ENCODE data around the gene ATG101.

DNA sequence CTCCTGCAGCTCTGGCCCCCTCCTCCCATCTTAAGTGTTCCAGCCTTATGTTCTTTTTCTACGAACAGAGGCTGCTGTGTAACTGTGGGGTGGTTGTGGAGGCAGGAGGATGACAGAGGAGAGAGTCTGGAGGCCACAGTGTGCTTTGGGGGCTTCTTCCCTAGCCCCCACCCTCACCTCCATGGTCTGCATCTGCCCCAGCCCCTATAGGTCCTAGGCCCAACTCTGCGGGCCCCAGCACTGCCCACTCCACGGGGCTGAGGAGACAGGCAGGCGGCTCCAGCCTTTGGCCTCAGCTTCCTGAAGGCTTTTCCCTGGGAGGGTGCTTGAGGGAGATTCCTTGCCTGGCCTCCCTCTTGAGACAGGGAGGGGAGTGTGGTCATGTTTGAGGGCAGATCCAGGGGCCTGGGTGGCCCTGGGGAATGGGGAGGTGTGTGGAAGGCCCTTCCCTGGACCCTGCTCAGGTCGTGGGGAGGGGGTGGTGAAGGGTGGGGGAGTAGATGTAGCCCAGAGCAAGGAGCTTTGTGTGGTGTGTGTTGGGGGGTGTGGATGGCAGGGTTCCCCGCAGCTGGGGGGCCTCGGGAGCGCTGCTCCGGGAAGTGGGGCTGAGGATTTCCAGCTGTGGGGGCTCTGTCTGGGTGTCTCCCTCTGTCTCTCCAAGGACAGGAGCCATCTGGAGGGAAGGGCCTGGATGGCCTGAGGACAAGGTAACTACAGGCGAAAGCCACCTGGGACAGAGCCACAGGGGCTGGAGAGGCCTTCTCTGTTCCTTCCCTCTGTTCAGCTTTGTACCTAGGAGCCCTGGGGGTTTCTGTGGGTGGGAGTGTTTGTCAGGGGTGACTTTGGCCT lies 10.8 kb downstream of the ATG101 start:
- TF ChIP-seq, protein P1, sequence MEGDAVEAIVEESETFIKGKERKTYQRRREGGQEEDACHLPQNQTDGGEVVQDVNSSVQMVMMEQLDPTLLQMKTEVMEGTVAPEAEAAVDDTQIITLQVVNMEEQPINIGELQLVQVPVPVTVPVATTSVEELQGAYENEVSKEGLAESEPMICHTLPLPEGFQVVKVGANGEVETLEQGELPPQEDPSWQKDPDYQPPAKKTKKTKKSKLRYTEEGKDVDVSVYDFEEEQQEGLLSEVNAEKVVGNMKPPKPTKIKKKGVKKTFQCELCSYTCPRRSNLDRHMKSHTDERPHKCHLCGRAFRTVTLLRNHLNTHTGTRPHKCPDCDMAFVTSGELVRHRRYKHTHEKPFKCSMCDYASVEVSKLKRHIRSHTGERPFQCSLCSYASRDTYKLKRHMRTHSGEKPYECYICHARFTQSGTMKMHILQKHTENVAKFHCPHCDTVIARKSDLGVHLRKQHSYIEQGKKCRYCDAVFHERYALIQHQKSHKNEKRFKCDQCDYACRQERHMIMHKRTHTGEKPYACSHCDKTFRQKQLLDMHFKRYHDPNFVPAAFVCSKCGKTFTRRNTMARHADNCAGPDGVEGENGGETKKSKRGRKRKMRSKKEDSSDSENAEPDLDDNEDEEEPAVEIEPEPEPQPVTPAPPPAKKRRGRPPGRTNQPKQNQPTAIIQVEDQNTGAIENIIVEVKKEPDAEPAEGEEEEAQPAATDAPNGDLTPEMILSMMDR (IDR thresholded peaks at IDR 0.05), result no peak
- TF ChIP-seq POLR2A (IDR thresholded peaks at IDR 0.05), result no peak
